ENCODE results near the gene CXCL13. TPM values are rescaled to one million over a fixed set of nuclear protein-coding genes. Genes with fewer than 3 reads are reported as not detected.

CXCL13 gene
- total RNA-seq, 1 donor from 2014 or later = not detected

DNA sequence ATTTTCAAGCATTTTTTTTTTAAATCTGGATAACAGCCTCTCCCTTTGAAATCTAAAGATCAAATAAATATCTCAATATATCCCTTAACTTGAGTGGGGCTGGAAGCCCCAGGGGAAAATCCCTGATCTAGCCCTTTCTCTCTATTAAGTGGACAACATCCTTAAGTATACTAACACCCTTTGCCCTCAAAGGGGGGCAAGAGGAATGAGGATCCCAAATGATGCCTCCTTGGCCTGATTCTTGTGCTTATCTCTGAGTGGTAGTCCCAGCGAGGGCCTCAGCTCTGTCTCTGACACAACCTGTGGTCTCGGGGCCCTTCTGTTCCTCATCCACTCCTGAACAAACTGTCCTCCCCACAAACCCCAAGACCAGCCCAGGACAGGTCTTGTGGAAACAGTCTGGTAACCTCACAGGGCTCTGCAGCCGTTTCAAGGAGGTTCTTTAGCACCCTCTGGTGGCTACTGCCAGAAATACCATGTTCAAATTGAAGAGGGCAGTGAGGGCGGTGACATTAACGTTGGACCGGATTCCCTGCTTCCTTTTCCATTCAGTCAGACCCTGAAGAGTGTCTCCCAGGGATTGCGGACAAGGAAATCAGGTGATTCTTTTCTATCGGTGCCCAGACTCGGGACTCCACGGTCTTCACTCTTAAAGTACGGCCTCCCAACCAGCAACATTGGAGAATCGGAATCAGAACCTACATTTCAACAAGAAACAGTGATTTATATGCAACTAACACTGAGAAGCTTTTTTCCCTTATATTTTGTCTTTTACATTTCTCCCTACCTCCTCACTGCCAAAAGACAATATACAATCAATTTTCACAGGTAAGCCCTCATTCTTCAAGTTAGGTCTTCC lies 13.0 kb downstream of the CXCL13 start:
- H3K4me1 Mint-ChIP-seq (ENCODE audit: unreplicated experiment) = peaks cover 8% of the 10 kb centered on the region
- H3K27me3 Mint-ChIP-seq (ENCODE audit: unreplicated experiment) = no peaks in the 10 kb centered on the region
- no peaks in the 10 kb centered on the region for H3K36me3 Mint-ChIP-seq (ENCODE audit: low read depth, unreplicated experiment)
- no peak overlapping the region for H3K4me3 Mint-ChIP-seq (ENCODE audit: unreplicated experiment)
- H3K27ac Mint-ChIP-seq (ENCODE audit: unreplicated experiment) = peak overlapping the region; percentile 57
- TF ChIP-seq, protein P1, sequence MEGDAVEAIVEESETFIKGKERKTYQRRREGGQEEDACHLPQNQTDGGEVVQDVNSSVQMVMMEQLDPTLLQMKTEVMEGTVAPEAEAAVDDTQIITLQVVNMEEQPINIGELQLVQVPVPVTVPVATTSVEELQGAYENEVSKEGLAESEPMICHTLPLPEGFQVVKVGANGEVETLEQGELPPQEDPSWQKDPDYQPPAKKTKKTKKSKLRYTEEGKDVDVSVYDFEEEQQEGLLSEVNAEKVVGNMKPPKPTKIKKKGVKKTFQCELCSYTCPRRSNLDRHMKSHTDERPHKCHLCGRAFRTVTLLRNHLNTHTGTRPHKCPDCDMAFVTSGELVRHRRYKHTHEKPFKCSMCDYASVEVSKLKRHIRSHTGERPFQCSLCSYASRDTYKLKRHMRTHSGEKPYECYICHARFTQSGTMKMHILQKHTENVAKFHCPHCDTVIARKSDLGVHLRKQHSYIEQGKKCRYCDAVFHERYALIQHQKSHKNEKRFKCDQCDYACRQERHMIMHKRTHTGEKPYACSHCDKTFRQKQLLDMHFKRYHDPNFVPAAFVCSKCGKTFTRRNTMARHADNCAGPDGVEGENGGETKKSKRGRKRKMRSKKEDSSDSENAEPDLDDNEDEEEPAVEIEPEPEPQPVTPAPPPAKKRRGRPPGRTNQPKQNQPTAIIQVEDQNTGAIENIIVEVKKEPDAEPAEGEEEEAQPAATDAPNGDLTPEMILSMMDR (IDR thresholded peaks at IDR 0.05; ENCODE audit: unreplicated experiment) = peak; percentile 80
- no peaks in the 10 kb centered on the region for H3K9me3 Mint-ChIP-seq (ENCODE audit: unreplicated experiment)
- peak; percentile 80 for DNase-seq (ENCODE audit: low spot score)

DNA sequence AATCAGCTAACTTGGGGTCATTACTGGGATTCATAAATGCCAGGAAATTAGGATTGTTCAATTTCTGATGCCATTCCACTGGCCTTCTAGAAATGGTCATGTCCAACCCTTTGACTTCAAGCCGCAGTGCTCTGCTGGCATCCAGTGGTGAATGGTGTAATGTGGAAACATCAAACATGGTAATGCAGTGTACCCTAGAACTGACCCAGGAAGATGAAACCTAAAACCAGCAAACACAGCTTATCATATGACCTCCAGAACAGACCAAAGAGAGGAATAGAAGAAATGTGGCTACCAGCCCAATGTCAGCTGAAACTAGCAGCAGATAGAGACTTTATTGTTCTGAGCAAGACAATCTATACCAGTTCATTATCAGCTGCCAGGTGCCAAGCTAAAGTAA lies 13.8 kb downstream of the CXCL13 start:
- TF ChIP-seq, protein P1 (IDR thresholded peaks at IDR 0.05; ENCODE audit: unreplicated experiment) = no peak

DNA sequence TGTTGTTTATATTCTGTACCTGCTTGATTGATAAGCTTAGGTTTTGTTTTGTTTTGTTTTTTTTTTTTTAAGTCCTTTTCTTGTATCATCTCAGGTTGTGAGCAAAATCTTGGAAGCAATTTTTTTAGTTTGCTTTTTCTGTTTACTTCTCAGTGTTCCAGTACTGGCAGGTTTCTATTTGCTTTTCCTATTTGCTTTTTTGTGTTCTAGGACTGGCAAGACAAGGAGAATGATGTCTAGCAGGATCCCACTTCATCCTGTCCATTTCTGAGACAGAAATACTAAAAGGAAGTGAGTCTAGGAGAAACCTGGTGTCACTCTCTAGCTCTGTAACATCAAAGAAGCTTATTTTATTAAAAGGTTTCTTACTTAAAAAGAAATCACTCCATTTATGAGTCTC lies 15.6 kb downstream of the CXCL13 start:
- TF ChIP-seq, protein P1 (IDR thresholded peaks at IDR 0.05; ENCODE audit: unreplicated experiment) = no peak
- Mint-ChIP-seq H3K4me3 (ENCODE audit: unreplicated experiment) (no peak overlapping the region), H3K4me1 (ENCODE audit: unreplicated experiment) (peaks cover 8% of the 10 kb centered on the region), H3K36me3 (ENCODE audit: low read depth, unreplicated experiment) (no peaks in the 10 kb centered on the region), H3K27me3 (ENCODE audit: unreplicated experiment) (no peaks in the 10 kb centered on the region), H3K9me3 (ENCODE audit: unreplicated experiment) (no peaks in the 10 kb centered on the region), H3K27ac (ENCODE audit: unreplicated experiment) (no peak overlapping the region)
- no peak for DNase-seq (ENCODE audit: low spot score)

More for the DNA sequence above, 13.8 kb downstream of the CXCL13 start:
- Mint-ChIP-seq H3K4me1 (ENCODE audit: unreplicated experiment) (peaks cover 8% of the 10 kb centered on the region), H3K4me3 (ENCODE audit: unreplicated experiment) (no peak overlapping the region), H3K27ac (ENCODE audit: unreplicated experiment) (no peak overlapping the region), H3K27me3 (ENCODE audit: unreplicated experiment) (no peaks in the 10 kb centered on the region), H3K9me3 (ENCODE audit: unreplicated experiment) (no peaks in the 10 kb centered on the region), H3K36me3 (ENCODE audit: low read depth, unreplicated experiment) (no peaks in the 10 kb centered on the region)
- no peak for DNase-seq (ENCODE audit: low spot score)

DNA sequence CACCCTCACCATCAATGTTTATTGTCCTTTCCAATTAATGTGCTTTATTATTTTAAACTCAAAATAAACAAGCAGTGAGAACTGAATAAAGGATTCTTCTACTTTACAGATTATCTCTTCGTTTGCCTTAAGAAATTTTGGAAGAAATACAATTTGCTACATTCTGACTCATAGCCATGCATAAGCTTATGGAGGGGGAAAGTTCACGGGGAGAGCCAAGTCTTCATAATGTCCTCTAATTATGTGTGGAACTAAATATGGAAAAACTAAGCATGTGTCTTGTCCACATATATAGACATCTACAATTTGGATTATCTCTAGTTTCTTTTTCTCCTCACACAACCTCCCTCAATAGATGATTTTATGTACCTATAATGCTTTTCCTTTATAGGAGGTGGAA lies 17.5 kb downstream of the CXCL13 start:
- no peak overlapping the region for H3K4me3 Mint-ChIP-seq (ENCODE audit: unreplicated experiment)
- no peaks in the 10 kb centered on the region for H3K27me3 Mint-ChIP-seq (ENCODE audit: unreplicated experiment)
- H3K9me3 Mint-ChIP-seq (ENCODE audit: unreplicated experiment) = no peaks in the 10 kb centered on the region
- DNase-seq (ENCODE audit: low spot score) = no peak
- no peaks in the 10 kb centered on the region for H3K36me3 Mint-ChIP-seq (ENCODE audit: low read depth, unreplicated experiment)
- H3K27ac Mint-ChIP-seq (ENCODE audit: unreplicated experiment) = no peak overlapping the region
- H3K4me1 Mint-ChIP-seq (ENCODE audit: unreplicated experiment) = peaks cover 8% of the 10 kb centered on the region
- TF ChIP-seq, protein P1 (IDR thresholded peaks at IDR 0.05; ENCODE audit: unreplicated experiment) = no peak

DNA sequence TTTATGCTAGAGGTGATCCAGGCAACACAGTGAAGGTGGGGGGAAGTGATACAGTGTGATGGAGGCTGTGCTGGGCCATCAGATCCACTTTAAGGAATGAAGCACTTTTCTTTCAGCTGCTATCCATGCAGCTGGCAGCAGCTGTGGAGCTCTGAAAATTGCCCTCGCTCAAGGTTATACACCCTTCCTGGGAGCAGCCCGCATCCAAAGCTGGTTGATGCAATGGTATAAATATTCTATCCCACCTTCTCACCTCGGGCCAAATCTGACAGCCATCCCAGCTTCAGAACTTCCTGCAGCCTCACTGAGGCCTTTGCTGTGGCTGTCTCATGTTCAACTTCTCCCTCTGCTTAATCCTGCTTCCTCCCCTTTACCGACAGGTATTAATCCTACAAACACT lies 18.6 kb downstream of the CXCL13 start:
- Mint-ChIP-seq H3K27ac (ENCODE audit: unreplicated experiment) (no peak overlapping the region), H3K36me3 (ENCODE audit: low read depth, unreplicated experiment) (no peaks in the 10 kb centered on the region), H3K4me3 (ENCODE audit: unreplicated experiment) (no peak overlapping the region), H3K4me1 (ENCODE audit: unreplicated experiment) (no peaks in the 10 kb centered on the region), H3K9me3 (ENCODE audit: unreplicated experiment) (no peaks in the 10 kb centered on the region), H3K27me3 (ENCODE audit: unreplicated experiment) (no peaks in the 10 kb centered on the region)
- TF ChIP-seq, protein P1 (IDR thresholded peaks at IDR 0.05; ENCODE audit: unreplicated experiment) = no peak
- no peak for DNase-seq (ENCODE audit: low spot score)

Data from endothelial cell (in vitro differentiated cells).